ENCODE data around the gene HMGA1.

Gene HMGA1

GRCh38 chr6:34230653-34231371 is 5.9 kb upstream of the HMGA1 start:
- intact Hi-C loops (cut with micrococcal nuclease), result no loop called here
- no peaks in the 10 kb centered on the region for H3K36me3 Mint-ChIP-seq (ENCODE audit: low read depth)
- H3K27ac Mint-ChIP-seq, result no peak overlapping the region
- H3K4me1 Mint-ChIP-seq (ENCODE audit: low read depth), result peaks cover 50% of the 10 kb centered on the region
- H3K27me3 Mint-ChIP-seq, result peaks cover 1% of the 10 kb centered on the region
- no peaks in the 10 kb centered on the region for H3K9me3 Mint-ChIP-seq
- no peak overlapping the region for H3K4me3 Mint-ChIP-seq

- Mint-ChIP-seq H3K36me3 (ENCODE audit: low read depth) (no peaks in the 10 kb centered on the region), H3K9me3 (no peaks in the 10 kb centered on the region), H3K27ac (no peak overlapping the region), H3K4me1 (ENCODE audit: low read depth) (peaks cover 51% of the 10 kb centered on the region), H3K4me3 (no peak overlapping the region), H3K27me3 (peaks cover 1% of the 10 kb centered on the region)
- intact Hi-C loops (cut with micrococcal nuclease), result no loop called here
These were observed 4.9 kb upstream of the HMGA1 start for GRCh38 chr6:34231566-34232336.

GRCh38 chr6:34232901-34233300 is 3.8 kb upstream of the HMGA1 start:
- H3K4me1 Mint-ChIP-seq (ENCODE audit: low read depth), result peaks cover 40% of the 10 kb centered on the region
- H3K27ac Mint-ChIP-seq, result peak overlapping the region; percentile 5
- no peak overlapping the region for H3K4me3 Mint-ChIP-seq
- no peaks in the 10 kb centered on the region for H3K36me3 Mint-ChIP-seq (ENCODE audit: low read depth)
- peaks cover 1% of the 10 kb centered on the region for H3K27me3 Mint-ChIP-seq
- intact Hi-C loops (cut with micrococcal nuclease), result no loop called here
- H3K9me3 Mint-ChIP-seq, result no peaks in the 10 kb centered on the region

- Mint-ChIP-seq H3K9me3 (no peaks in the 10 kb centered on the region), H3K4me3 (no peak overlapping the region), H3K27me3 (peaks cover 1% of the 10 kb centered on the region), H3K4me1 (ENCODE audit: low read depth) (peaks cover 41% of the 10 kb centered on the region), H3K27ac (peak overlapping the region; percentile 12), H3K36me3 (ENCODE audit: low read depth) (no peaks in the 10 kb centered on the region)
- intact Hi-C loops (cut with micrococcal nuclease), result no loop called here
These were observed 2.8 kb upstream of the HMGA1 start for GRCh38 chr6:34233867-34234266.

- Mint-ChIP-seq H3K27me3 (peaks cover 1% of the 10 kb centered on the region), H3K36me3 (ENCODE audit: low read depth) (no peaks in the 10 kb centered on the region), H3K4me1 (ENCODE audit: low read depth) (peaks cover 42% of the 10 kb centered on the region), H3K4me3 (no peak overlapping the region), H3K9me3 (no peaks in the 10 kb centered on the region), H3K27ac (no peak overlapping the region)
- intact Hi-C loops (cut with micrococcal nuclease), result no loop called here
These were observed 1.9 kb upstream of the HMGA1 start for GRCh38 chr6:34234667-34235306.

GRCh38 chr6:34235307-34236130 is 1.2 kb upstream of the HMGA1 start:
- Mint-ChIP-seq H3K27ac (peak overlapping the region; percentile 89), H3K4me3 (peak overlapping the region; percentile 78), H3K9me3 (no peaks in the 10 kb centered on the region), H3K36me3 (ENCODE audit: low read depth) (peaks cover 6% of the 10 kb centered on the region), H3K27me3 (peaks cover 1% of the 10 kb centered on the region), H3K4me1 (ENCODE audit: low read depth) (peaks cover 47% of the 10 kb centered on the region)
- intact Hi-C loops (cut with micrococcal nuclease), result no loop called here

- peak overlapping the region; percentile 78 for H3K4me3 Mint-ChIP-seq
- peaks cover 45% of the 10 kb centered on the region for H3K4me1 Mint-ChIP-seq (ENCODE audit: low read depth)
- no peaks in the 10 kb centered on the region for H3K9me3 Mint-ChIP-seq
- peaks cover 12% of the 10 kb centered on the region for H3K36me3 Mint-ChIP-seq (ENCODE audit: low read depth)
- no peaks in the 10 kb centered on the region for H3K27me3 Mint-ChIP-seq
- intact Hi-C loops (cut with micrococcal nuclease), result no loop called here
- peak overlapping the region; percentile 89 for H3K27ac Mint-ChIP-seq
These were observed 586 bp upstream of the HMGA1 start for GRCh38 chr6:34236131-34236442.

GRCh38 chr6:34237316-34237721 is 646 bp downstream of the HMGA1 start:
- intact Hi-C loops (cut with micrococcal nuclease), result no loop called here
- Mint-ChIP-seq H3K4me3 (peak overlapping the region; percentile 78), H3K27me3 (no peaks in the 10 kb centered on the region), H3K36me3 (ENCODE audit: low read depth) (peaks cover 24% of the 10 kb centered on the region), H3K9me3 (no peaks in the 10 kb centered on the region), H3K27ac (peak overlapping the region; percentile 89), H3K4me1 (ENCODE audit: low read depth) (peaks cover 49% of the 10 kb centered on the region)

GRCh38 chr6:34237722-34238584 is 1.3 kb downstream of the HMGA1 start:
- Mint-ChIP-seq H3K27me3 (no peaks in the 10 kb centered on the region), H3K9me3 (no peaks in the 10 kb centered on the region), H3K4me1 (ENCODE audit: low read depth) (peaks cover 55% of the 10 kb centered on the region), H3K36me3 (ENCODE audit: low read depth) (peaks cover 30% of the 10 kb centered on the region), H3K27ac (peak overlapping the region; percentile 65), H3K4me3 (peak overlapping the region; percentile 76)
- intact Hi-C loops (cut with micrococcal nuclease), result no loop called here

GRCh38 chr6:34238585-34239499 is 2.2 kb downstream of the HMGA1 start:
- Mint-ChIP-seq H3K36me3 (ENCODE audit: low read depth) (peaks cover 39% of the 10 kb centered on the region), H3K27ac (peak overlapping the region; percentile 65), H3K4me1 (ENCODE audit: low read depth) (peaks cover 64% of the 10 kb centered on the region), H3K27me3 (no peaks in the 10 kb centered on the region), H3K9me3 (no peaks in the 10 kb centered on the region), H3K4me3 (peak overlapping the region; percentile 76)
- intact Hi-C loops (cut with micrococcal nuclease), result no loop called here

- Mint-ChIP-seq H3K4me1 (ENCODE audit: low read depth) (peaks cover 70% of the 10 kb centered on the region), H3K9me3 (no peaks in the 10 kb centered on the region), H3K27me3 (no peaks in the 10 kb centered on the region), H3K4me3 (no peak overlapping the region), H3K36me3 (ENCODE audit: low read depth) (peaks cover 44% of the 10 kb centered on the region), H3K27ac (no peak overlapping the region)
- intact Hi-C loops (cut with micrococcal nuclease), result no loop called here
These were observed 2.8 kb downstream of the HMGA1 start for GRCh38 chr6:34239500-34239825.

- no peaks in the 10 kb centered on the region for H3K27me3 Mint-ChIP-seq
- no peaks in the 10 kb centered on the region for H3K9me3 Mint-ChIP-seq
- H3K4me1 Mint-ChIP-seq (ENCODE audit: low read depth), result peaks cover 75% of the 10 kb centered on the region
- H3K4me3 Mint-ChIP-seq, result no peak overlapping the region
- peaks cover 48% of the 10 kb centered on the region for H3K36me3 Mint-ChIP-seq (ENCODE audit: low read depth)
- intact Hi-C loops (cut with micrococcal nuclease), result no loop called here
- H3K27ac Mint-ChIP-seq, result no peak overlapping the region
These were observed 3.2 kb downstream of the HMGA1 start for GRCh38 chr6:34239893-34240292.

Data from dendritic cell treated with granulocyte-macrophage colony-stimulating factor and Interleukin-4, amounts not matched to agents 40 ng/mL and 50 ng/mL, for 4 days (primary cell).